Midbrain (tissue), 1 donor: ENCODE measurements around the gene GOLGA1.
"Not testable (repeated sequence)": the region's sequence is repeated elsewhere in the genome, so short reads cannot be mapped to it uniquely, and the experiment has no call there.

Experiments
- DNase-seq: peaks from one replicate; lab custom pipeline; 2025; lab: John Stamatoyannopoulos, UW

Gene GOLGA1, protein sequence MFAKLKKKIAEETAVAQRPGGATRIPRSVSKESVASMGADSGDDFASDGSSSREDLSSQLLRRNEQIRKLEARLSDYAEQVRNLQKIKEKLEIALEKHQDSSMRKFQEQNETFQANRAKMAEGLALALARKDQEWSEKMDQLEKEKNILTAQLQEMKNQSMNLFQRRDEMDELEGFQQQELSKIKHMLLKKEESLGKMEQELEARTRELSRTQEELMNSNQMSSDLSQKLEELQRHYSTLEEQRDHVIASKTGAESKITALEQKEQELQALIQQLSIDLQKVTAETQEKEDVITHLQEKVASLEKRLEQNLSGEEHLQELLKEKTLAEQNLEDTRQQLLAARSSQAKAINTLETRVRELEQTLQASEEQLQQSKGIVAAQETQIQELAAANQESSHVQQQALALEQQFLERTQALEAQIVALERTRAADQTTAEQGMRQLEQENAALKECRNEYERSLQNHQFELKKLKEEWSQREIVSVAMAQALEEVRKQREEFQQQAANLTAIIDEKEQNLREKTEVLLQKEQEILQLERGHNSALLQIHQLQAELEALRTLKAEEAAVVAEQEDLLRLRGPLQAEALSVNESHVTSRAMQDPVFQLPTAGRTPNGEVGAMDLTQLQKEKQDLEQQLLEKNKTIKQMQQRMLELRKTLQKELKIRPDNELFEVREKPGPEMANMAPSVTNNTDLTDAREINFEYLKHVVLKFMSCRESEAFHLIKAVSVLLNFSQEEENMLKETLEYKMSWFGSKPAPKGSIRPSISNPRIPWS

GRCh38 chr9:124940894-124941678 lies at the start of gene GOLGA1:
TSS of gene GOLGA1 (minus strand) at chr9:124941083. CDS start at chr9:124938711, 2,372 bp downstream.
- DNase-seq: peak; percentile 93

DNA sequence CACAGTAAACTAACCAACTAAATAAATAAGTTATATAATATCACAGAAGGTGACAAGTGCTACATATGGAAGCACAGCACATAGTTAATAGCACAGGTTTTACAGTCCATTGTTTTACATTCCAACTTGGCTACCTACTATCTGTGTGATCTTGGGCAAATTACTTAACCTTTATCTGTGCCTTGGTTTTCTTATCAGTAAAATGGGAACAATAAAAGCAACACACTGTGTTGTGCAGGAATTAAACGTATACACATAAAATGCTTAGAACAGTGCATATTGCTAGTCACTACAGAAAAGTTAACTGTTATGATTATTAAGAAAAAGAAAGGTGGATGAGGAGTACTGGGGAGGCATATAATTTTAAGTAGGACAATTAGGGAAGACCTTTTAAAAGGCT lies 42.8 kb upstream of the GOLGA1 start:
- no peak for DNase-seq

- DNase-seq: no peak
Measured at GRCh38 chr9:124980431-124980830, 39.5 kb upstream of the GOLGA1 start.

GRCh38 chr9:124975131-124975530 lies 34.2 kb upstream of the GOLGA1 start:
- no peak for DNase-seq

DNA sequence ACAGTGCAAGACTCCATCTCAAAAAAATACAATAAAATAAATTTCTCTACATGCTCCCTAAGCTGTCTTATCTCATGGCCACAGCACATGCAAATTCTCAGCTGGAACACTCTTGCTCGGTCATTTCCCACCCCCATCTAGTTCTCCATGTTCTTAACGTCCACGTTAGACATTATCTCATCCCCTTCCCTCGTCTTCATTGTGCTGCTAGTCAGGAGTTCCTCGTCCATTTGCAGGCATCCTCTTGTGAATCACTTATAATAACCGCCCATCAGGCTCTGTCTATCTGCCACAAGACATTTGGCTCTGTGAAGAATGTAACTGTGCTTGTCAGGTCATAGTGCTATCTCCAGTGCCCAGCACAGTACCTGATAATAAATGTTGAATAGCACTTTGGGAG lies 32.9 kb upstream of the GOLGA1 start:
- no peak for DNase-seq

- no peak for DNase-seq
Measured at GRCh38 chr9:124972241-124972770, 31.4 kb upstream of the GOLGA1 start.

DNA sequence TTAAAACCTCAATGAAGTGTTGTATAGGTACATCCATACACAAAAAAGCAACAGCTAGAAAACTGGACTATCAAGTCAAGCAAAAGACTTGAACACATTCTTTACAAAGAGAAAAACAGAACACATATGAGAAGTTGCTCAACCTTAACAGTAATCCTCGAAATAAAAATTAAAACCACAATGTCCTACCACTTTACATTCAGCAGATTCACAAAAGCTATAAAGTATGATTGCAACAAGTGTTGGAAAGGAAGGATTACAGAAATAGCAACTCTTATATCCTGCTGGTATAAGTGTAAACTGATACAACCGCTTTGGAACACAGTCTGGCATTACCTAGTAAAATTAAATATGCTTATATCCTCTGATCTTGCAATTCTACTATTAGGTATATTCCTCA lies 28.5 kb upstream of the GOLGA1 start:
- DNase-seq: no peak

- no peak for DNase-seq
Measured at GRCh38 chr9:124968238-124968637, 27.4 kb upstream of the GOLGA1 start.

GRCh38 chr9:124965775-124966568 lies 25.1 kb upstream of the GOLGA1 start:
- not testable (repeated sequence) for DNase-seq

GRCh38 chr9:124964604-124965003 lies 23.7 kb upstream of the GOLGA1 start:
- DNase-seq: no peak

- no peak for DNase-seq
Measured at GRCh38 chr9:124964056-124964455, 23.2 kb upstream of the GOLGA1 start.

GRCh38 chr9:124960409-124960752 lies 19.5 kb upstream of the GOLGA1 start:
- DNase-seq: no peak

DNA sequence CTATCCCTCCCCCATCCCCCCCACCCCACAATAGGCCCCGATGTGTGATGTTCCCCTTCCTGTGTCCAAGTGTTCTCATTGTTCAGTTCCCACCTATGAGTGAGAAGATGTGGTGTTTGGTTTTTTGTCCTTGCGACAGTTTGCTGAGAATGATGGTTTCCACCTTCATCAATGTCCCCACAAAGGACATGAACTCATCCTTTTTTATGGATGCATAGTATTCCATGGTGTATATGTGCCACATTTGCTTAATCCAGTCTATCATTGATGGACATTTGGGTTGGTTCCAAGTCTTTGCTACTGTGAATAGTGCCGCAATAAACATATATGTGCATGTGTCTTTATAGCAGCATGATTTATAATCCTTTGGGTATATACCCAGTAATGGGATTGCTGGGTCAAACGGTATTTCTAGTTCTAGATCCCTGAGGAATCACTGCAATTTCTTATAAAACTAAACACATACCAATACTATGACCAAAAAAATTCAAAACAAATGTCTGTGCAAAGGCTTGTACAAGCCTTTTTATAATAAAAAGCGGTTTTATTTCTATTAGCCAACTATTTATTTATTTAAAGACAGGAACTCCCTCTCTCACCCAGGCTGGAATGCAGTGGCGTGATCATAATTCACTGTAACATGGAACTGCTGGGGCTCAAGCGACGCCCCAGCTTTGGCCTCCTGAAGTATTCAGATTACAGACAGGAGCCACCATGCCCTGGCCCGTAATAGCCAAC lies 19.0 kb upstream of the GOLGA1 start:
- DNase-seq: not testable (repeated sequence)

DNA sequence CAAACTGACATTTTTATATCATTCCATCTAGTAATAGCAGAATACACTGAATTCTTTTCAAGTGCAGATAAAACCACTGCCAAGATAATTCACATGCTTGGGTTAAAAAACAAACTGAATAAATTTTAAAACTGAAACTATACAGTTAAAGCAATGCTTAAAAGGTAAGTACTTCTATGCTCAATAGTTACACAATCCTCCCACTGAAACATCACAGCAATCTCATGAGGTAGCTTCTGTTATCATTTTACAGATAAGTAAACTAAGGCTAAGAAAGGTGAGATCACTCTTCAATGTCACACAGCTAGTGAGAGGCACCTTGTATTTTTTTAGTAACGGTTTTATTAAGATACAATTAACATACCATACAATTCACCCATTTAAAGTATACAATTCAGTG lies 13.4 kb upstream of the GOLGA1 start:
- DNase-seq: no peak

DNA sequence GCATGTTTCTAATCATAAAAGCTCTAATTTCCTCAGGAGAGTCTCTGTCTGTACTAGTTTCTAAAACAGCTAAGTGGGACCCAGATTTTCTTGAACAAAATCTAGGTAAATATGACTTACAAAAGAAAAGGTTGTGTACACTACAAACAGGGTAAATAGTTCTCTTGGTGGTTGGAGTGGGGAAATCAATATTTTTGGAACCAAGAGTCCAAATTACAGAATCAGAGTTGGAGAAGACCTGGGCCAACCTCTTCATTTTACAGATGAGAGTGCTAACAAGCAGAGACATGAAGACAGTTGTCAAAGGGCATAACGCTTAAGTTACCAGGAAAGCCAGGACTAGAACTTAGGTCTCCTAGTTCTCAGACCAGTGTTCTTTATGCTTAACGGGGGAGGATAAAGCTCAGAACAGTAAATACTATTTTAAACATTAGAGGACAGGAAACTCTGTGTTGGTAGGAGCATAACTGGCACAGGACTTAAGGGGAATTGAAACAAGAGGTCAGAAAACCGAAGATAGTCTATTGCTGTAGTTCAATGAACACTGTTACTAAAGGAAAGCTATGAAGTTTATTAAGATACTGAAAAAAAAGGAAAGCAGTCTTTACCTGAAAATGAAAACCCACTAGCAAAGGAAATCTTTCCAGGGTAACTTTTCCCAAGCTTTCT lies 9.3 kb upstream of the GOLGA1 start:
- DNase-seq: no peak

DNA sequence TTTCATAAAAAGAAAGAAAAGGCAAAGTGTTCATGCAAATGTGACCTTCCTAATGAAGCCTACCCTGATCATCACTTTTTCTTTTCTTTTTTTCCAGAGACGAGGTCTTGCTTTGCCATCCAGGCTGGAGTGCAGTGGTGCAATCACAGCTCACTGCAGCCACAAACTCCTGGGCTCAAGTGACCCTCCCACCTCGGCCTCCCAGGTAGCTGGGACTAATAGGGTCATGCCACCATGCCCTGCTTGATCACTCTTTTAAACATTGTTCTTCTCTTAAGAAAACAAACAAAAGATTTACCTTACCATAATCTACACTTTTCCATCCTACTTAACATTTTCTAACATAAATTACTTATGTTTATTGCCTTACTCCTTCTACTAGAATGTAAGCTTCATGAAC lies 8.5 kb upstream of the GOLGA1 start:
- no peak for DNase-seq

- DNase-seq: no peak
Measured at GRCh38 chr9:124947727-124948391, 7.0 kb upstream of the GOLGA1 start.

GRCh38 chr9:124946167-124946566 lies 5.3 kb upstream of the GOLGA1 start:
- DNase-seq: no peak

GRCh38 chr9:124941679-124942561 lies 1.0 kb upstream of the GOLGA1 start:
- DNase-seq: peak; percentile 64
